ENCODE measurements around the gene CHCHD4.

- TF ChIP-seq POLR2A (IDR thresholded peaks at IDR 0.05; ENCODE audit: low read depth): no peak
- no peak for TF ChIP-seq POLR2AphosphoS5 (IDR thresholded peaks at IDR 0.05)
- TF ChIP-seq CTCF (IDR thresholded peaks at IDR 0.05): no peak
Observed at GRCh38 chr3:14137004-14137403, 12.3 kb upstream of the CHCHD4 start.
